MM.1S (cell line): ENCODE measurements around the gene ZNF609.

Experiments
- CTCF ChIP-seq: fragments of 300-600 bp; sonication (generic); IDR thresholded peaks from 2 replicates; pipeline ENCODE4 v1.5.1; 2016; ENCODE audit warnings: antibody characterized with exemption, low read length, mixed read lengths
- EZH2 ChIP-seq: fragments of 300-600 bp; sonication (generic); optimal IDR thresholded peaks from 2 replicates; pipeline ENCODE3; 2017; ENCODE audit warnings: low read depth, mild to moderate bottlenecking, antibody characterized with exemption, low read length, mixed read lengths
- EZH2phosphoT487 ChIP-seq: fragments of 300-600 bp; sonication (generic); IDR thresholded peaks from 2 replicates; pipeline ENCODE4 v1.6.1; 2018; ENCODE audit warnings: antibody characterized with exemption, low read length

- TF ChIP-seq CTCF (no peak), EZH2 (no peak), EZH2phosphoT487 (no peak)
Measured at GRCh38 chr15:64493641-64494040, 33.3 kb downstream of the ZNF609 start.
